ENCODE results near the gene ANG. TPM values are rescaled to one million over a fixed set of nuclear protein-coding genes. Genes with fewer than 3 reads are reported as not detected.
"Not testable (repeated sequence)": the region's sequence is repeated elsewhere in the genome, so short reads cannot be mapped to it uniquely, and the experiment has no call there.

The ANG gene
- total RNA-seq = 4.2 and 6.9 TPM in 2 replicates

DNA sequence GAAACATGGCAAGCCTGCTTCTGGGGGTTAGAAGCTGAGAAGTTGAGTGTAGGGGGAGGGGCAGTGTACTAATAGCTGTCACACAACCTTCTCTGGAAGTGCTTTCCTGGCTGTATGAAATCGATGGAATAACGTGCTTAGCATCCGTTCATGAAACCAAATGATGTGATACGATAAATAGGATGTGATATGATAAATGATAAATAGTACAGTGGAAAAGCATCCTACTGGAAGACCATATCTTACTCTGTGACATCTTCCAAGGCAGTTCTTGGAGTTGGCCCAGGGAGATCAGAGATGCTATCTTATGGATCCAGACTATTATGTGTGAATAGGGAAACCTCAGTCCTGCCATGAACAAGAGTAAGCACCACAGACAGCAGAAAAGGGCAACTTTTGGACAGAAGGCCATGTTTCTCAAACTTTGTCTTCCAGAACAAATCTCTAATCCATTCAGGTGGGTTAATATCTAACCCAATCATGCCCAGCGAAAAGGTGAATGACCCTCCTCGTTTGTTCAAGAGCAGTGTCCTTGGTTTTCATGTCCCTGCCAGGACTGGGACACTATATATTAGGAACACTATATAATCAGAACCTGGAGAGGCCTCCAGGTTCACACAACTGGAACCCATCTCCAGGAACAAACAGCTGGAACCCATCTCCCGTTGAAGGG lies at the start of gene ANG:
ANG (plus strand) TSS at position 598 of the 673 bp plus-strand sequence. CDS start 4,801 bp downstream, outside the sequence.
- DNase-seq (ENCODE audit: low read depth, low spot score) = no peak

DNA sequence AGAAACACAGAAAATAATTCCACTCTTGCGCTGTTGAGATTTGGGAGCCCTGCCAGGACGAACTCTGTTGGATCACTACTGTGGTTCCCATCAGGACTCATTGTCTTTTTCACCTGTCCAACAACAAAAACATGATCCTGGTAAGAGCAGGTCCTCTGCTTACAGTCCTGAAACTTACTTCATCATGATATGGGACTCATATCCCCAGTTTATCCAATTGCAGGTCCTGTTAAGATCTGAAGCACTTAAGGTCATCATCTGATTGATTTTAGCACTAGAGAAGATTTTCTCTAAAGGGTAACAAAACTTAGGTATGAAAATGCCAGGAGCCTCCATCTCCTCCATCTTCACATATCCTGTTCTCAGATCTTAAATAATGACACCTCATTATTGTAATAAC lies 47.0 kb upstream of the ANG start, which contains the start of gene OR6S1:
OR6S1 (minus strand) TSS at position 101 of the 400 bp plus-strand sequence; CDS start at position 101, 0 bp downstream.
- DNase-seq (ENCODE audit: low read depth, low spot score) = no peak

DNA sequence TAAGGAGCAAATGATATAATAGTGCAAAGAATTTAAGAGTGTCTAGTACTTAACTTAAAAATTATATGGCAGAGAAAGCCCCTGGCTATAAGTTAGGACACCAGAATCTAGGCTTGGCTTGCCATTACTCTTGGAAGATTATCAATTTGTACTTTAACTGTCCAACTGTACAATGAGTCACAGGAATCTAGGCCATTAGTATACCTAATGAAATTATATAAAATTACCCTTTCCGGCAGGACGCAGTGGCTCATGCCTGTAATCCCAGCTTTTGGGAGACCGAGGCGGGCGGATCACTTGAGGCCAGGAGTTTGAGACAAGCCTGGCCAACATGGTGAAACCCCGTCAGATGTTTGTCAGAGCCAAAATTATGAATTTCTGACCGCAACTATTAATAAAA lies 46.4 kb upstream of the ANG start:
- no peak for DNase-seq (ENCODE audit: low read depth, low spot score)

DNA sequence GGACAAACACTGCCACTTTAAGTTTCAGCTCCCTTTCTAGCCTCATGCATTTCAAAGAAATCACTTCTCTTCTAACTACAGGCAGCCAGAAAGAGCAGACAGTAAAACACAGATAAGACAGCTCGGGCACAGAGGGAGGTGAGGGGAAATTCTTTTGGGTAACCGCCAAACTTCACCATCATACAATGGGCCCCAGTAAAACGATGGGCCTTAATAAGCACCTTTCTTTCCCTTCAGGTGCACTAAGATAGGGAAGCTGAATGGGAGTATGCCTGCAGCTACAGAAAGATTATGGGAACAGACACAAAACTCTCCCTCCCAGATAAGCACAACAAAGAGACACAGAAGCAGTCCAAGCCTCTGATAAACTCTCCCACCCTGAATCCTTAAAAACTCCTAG lies 45.8 kb upstream of the ANG start:
- not testable (repeated sequence) for DNase-seq (ENCODE audit: low read depth, low spot score)

DNA sequence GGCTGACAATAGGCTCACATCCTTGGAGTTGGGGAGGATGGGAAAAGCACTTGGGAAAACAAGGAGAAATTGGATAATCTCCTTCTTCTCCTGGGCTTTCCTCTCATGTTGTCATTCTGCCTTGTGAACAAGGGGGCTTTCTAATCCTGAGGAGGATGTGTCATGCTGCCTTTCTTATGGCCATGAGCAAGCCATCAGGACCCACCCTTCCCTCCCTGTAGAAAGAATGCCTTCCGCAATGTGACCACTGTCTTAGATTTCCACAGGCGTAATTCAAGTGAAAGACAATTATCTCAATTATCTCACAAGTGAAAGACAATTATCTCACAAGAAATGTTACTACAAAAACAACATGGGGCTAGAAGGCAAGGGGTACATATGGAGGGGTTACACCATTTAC lies 44.0 kb upstream of the ANG start:
- no peak for DNase-seq (ENCODE audit: low read depth, low spot score)

DNA sequence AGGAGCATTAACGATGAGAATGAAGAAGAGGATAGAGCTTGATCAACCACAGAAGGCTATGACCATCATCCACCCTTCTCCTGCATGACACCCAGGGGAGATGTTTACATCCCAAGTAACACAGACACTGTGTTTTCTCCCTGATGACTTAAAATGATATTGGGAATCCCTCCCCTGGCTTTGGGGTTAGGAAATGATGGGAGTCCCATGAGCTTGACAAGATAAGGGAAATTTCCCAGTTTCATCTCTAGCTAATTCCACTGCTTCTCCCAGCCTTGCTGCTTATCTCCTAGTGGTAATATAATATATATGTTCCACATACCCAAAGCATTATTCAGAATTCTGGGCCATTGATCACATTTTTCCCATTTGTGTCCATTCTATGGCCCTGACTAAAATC lies 43.1 kb upstream of the ANG start:
- DNase-seq (ENCODE audit: low read depth, low spot score) = no peak

DNA sequence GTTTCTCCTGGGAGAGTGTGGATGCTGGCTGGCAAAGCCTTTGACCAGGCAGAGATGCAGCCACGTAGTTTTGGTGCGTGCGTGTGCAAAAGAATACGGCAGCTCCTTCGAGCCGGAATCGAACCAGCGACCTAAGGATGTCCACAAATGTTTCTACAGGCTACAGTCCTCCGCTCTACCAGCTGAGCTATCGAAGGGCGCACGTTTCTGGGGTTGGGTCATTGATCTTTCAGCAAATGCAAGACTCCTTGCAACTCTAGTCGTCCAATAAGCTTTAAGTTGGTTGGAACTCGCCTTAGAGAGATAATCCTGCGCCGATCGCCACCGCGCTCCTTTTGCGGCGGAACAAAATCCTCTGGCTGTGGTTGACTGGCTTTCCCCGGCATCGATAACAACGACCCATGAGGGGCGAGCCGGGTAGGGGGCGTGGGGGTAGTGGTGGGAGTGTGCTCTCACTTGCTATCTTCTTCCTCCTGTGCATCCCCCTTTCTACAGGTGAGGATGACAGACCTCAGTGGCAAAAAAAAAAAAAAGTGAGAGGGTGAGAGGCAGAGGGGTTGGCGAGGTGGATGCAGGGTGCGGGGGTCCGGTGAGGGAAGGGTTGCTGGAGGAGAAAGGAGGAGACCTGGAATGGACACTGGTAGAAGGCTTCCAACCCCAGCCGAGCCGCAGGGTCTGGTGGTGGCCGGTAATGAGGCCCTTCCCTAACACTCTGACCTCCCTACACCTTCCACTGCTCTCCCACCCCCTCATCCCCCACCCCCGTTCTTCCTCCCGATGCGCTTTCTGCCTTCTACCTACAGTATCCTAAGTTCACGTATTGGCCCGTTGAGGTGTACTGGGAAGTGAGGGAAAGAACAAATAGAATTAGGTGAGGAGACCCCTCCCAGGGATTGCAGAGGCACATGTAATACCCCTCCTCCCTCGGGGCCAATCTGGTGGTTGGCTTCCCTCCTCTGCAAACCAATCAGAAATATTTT lies 35.3 kb upstream of the ANG start:
- DNase-seq (ENCODE audit: low read depth, low spot score) = no peak

DNA sequence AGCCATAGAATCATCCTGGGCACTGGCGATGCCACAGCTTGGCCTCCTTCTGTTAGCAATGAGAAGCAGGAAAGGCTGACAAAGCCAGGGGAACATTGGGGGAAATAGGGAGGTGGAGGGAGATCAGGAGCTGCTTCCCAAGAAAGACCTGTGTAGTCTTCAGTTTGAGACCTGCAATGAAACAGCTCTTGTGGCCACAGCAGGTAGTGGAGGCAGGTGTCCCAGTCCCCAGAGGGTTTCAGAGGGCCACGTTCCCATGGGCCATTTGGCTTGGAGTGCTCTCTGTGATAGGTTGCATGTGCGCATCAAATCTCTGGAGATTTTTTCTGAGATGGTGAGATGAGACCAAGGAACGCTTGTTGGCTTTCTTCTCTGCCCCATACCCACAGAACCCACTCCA lies 32.7 kb upstream of the ANG start:
- no peak for DNase-seq (ENCODE audit: low read depth, low spot score)

DNA sequence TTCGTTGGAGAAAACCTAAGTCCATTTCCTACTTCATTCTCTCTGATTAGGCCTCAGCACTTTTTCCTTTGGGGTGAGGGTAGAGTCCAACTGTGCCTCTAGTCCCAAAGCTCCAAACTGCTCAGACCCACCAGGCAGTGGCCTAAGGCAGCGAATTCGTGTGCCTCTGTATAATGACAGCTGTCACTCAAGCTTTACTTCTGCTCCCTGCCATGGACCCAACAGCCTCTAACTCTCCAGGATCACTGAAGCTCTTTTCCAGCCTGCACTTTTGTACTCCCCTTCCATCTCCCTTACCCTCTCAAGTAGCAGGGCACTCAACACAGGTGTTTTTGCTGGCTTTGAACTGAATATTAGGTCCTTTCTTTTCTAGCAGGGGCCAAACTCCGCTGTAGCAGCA lies 32.3 kb upstream of the ANG start:
- no peak for DNase-seq (ENCODE audit: low read depth, low spot score)

DNA sequence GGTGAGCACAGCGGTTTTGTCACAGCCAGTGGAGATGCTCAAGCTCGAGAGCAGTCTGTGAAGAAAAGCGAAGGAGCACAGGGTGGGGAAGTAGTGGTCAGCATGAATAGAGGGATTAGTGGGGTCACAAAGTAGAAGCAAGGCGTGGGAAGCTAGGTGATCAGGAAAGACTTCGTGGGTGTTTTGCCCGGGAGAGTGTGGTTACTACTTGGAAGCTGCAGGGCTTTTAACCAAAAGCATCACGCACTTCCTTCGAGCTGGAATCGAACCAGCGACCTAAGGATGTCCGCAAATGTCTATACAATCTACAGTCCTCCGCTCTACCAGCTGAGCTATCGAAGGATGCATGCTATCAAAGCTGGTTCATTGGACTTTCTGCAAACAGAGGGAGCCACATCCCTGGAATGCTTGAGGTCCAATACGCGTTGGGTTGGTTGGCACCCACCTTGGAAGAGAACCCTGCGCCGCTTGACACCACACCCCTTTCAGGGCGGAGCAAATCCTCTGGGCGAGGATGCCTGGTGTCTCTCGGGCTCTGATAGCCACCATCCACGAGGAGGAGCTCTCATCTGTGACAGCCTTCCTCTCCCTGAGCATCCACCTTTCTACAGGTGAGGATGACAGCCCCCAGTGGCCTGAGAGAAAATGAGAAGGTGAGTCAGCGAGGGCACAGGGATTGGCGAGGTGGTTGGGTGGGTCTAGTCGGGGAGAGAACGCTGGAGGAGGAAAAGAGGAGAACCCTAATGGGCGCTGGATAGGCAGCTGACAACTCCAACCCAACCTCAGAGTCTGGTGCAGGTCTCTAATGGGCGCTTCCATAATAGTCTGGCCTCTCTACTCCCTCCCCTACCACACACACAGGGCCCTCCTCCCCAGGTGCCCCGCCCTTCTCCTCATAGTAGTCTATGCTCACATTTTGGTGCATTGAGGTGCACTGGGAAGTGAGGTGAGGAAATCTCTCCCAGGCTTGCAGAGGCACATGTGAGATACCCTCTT lies 31.1 kb upstream of the ANG start:
- DNase-seq (ENCODE audit: low read depth, low spot score) = no peak

DNA sequence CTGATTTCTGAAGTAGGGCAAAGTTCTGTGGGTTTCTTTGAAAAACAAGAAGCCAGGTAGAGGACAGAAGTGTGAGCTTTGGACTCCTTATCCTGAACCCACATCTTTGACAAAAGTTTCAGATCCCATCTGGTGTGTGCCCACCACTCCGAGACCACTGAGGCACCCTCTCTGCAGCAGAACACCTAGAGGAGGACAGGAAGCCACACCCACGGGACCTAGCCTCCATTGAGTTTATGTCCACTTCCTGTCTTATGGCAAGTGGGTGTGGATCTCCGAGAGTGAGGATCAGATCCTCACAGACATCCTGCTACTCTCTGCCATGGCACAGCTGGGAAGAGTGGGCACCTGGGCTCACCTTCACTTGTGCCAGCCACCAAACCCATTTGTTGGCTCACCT lies 30.3 kb upstream of the ANG start:
- no peak for DNase-seq (ENCODE audit: low read depth, low spot score)

DNA sequence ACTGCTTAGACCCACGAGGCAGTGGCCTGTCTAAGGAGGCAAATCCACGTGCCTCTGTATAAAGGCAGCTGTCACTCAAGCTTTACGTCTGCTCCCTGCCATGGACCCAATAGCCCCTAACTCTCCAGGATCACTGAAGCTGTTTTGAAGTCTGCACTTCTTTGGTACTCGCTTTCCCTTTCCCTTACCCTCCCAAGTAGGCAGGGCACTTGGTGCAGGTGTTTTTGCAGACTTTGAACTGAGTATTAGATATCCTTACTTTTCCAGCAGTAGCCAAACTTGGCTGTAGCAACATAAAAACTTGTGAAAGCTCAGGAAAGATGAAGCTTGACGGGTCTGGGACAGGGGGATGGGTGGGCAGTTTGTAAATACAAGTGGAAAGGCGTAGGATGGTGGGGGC lies 29.2 kb upstream of the ANG start:
- no peak for DNase-seq (ENCODE audit: low read depth, low spot score)

DNA sequence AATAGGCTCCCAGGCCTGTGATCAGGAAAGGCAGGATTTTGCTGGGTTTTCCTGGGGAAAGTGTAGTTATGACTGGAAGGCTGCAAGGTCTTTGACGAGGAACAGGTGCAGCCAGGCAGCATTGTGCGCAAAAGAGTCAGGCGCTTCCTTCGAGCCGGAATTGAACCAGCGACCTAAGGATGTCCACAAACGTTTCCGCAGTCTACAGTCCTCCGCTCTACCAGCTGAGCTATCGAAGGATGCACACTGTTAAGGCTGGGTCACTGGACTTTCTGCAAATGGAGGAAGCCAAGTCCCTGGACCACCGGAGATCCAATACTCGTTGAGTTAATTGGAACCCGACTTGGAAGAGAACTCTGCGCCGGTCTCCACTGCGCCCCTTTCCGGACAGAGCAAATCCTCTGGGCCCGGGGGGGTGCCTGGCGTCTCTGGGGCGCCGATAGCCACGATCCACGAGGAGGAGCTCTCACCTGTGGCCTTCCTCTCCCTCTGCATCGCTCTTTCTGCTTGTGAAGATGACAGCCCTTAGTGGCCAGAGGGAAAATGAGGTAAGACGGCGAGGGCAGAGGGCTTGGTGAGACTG lies 28.7 kb upstream of the ANG start:
- no peak for DNase-seq (ENCODE audit: low read depth, low spot score)

DNA sequence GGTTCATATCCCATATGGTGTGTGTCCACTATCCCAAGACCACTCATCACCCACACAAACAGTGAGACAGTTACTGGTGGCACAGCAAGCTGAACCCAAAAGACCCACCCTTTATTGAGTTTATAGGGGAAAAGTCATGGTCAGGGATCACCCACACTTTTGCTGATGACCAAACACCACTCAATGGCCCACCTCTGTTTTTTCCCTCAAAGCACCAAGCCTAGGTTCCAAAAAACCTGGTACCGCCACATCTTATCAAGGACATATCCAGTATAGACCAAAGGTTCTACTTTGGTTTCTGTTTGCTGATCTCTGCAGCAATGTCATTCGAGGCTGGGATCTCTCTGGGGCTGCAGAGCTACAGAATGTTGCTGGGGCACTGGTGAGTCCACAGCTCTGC lies 27.4 kb upstream of the ANG start:
- DNase-seq (ENCODE audit: low read depth, low spot score) = no peak

DNA sequence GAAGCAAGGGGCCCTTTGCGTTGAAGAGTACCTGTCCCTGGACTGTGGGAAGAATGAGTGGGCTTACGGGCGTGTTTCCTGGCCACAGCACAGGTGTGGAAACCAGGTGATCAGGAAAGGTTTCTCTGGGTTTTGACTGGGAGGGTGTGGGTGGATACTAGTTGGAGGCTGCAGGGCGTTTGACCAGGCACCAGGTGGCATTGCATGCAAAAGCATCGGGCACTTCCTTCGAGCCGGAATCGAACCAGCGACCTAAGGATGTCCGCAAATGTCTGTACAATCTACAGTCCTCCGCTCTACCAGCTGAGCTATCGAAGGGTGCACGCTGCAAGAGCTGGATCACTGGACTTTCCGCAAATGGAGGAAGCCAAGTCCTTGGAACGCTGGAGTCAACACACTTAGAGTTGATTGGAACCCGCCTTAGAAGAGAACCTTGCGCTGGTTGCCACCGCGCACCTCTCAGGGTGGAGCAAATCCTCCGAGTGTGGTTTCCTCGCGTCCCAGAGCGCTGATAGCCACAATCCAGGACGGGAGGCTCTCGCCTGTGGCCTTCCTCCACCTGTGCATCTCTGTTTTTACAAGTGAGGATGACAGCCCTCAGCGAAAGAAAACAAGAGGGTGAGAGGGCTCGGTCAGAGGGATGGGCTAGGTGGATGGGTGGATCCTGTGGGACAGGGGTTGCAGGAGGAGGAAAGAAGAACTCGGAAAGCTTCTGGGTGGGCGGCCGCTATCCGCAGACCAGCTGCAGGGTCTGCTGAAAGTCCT lies 25.4 kb upstream of the ANG start:
- DNase-seq (ENCODE audit: low read depth, low spot score) = no peak

DNA sequence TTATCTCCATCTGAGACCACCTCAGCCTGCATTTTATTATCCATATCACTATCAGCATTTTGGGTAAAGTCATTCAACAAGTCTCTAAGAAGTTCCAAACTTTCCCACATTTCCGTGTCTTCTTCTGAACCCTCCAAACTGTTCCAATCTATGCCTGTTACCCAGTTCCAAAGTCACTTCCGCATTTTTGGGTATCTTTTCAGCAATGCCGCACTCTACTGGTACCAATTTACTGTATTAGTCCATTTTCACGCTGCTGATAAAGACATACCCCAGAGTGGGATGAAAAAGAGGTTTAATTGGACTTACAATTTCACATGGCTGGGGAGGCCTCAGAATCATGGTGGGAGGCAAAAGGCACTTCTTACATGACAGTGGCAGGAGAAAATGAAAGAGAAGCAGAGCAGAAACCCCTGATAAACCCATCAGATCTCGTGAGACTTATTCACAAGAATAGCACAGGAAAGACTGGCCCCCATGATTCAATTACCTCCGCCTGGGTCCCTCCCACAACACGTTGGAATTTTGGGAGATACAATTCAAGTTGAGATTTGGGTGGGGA lies 22.1 kb upstream of the ANG start:
- not testable (repeated sequence) for DNase-seq (ENCODE audit: low read depth, low spot score)

DNA sequence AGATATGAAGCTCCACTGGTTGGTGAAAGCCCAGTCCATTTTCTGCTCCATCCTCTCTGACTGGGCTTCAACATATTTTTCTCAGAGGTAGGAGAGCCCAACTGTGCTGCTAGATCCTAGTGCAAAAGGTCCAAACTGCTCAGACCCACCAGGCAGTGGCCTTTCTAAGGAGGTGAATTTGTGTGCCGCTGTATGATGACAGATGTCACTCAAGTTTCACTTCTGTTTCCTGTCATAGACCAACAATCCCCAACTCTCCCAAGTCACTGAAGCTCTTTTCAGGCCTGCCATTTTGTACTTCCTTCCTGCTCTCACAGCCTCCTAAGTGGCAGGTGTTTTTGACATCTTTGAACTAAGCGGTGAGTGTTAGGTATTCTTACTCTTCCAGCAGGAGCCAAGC lies 20.6 kb upstream of the ANG start:
- no peak for DNase-seq (ENCODE audit: low read depth, low spot score)

DNA sequence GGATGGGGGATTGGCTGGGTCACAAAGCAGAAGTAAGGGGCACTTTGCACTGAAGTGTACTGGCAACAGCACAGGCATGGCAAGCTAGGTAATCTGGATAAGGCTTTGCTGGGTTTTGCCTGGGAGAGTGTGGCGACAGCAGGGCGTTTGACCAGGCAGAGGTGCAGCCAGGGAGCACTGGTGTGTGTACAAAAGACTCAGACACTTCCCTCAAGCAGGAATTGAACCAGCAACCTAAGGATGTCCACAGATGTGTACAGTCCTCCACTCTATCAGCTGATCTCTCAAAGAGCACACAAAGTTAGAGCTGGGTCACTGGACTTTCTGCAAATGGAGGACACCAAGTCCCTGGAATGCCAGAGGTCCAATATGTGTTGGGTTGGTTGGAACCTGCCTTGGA lies 19.6 kb upstream of the ANG start:
- no peak for DNase-seq (ENCODE audit: low read depth, low spot score)

DNA sequence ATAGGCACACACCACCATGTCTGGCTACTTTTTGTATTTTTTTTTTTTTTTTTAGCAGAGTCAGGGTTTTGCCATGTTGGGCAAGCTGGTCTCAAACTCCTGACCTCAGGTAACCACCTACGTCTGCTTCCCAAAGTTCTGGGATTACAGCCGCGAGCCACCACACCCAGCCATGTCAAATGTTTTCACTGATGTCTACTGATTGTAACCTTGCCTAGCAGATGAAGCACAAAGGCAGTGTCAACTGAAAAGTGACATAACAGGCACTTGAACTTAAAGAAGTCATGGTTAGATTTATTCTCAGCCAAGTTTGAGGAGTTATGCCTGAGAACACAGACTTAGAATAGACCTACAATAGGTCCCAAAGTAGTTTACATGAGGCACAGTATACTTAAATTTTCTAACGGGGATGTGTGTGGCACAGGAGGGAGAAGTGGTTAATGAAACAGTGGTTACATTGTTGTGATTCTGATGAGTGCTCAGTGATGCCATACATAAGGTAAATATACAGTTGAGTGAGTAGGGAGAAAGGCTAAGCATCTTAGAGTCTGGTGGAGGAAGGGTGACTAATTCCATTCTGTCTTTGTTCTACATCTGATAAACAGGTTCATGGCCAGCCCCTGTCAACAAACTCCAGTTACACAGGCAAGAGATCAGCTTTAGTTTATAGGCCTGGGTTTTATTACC lies 16.8 kb upstream of the ANG start:
- DNase-seq (ENCODE audit: low read depth, low spot score) = no peak

Measured in pulmonary artery endothelial cell (primary cell).